Endometrium (tissue), 2 donors: ENCODE results near the gene SETBP1.

Source experiments
- FAIRE-seq: peaks from 2 replicates; lab custom pipeline; 2012; peaks lifted over from hg19 to GRCh38; lab: Jason Lieb, UNC
- donor health status: control.
- donor health status: control.

SETBP1 gene

GRCh38 chr18:44731530-44732237 lies 51.0 kb downstream of the SETBP1 start:
- peak; percentile 23 for FAIRE-seq

- FAIRE-seq: no peak
Measured at GRCh38 chr18:44732238-44732563, 51.5 kb downstream of the SETBP1 start.

- FAIRE-seq: no peak
Measured at GRCh38 chr18:44732599-44732998, 51.9 kb downstream of the SETBP1 start.

GRCh38 chr18:44733069-44733753 lies 52.5 kb downstream of the SETBP1 start:
- FAIRE-seq: no peak

- no peak for FAIRE-seq
Measured at GRCh38 chr18:44733754-44734465, 53.2 kb downstream of the SETBP1 start.

GRCh38 chr18:44735096-44735495 lies 54.4 kb downstream of the SETBP1 start:
- FAIRE-seq: no peak

GRCh38 chr18:44736664-44737380 lies 56.1 kb downstream of the SETBP1 start:
- no peak for FAIRE-seq

- no peak for FAIRE-seq
Measured at GRCh38 chr18:44737623-44738022, 56.9 kb downstream of the SETBP1 start.

- FAIRE-seq: no peak
Measured at GRCh38 chr18:44740000-44740399, 59.3 kb downstream of the SETBP1 start.

GRCh38 chr18:44741085-44741484 lies 60.4 kb downstream of the SETBP1 start:
- FAIRE-seq: no peak

GRCh38 chr18:44741511-44741910 lies 60.8 kb downstream of the SETBP1 start:
- FAIRE-seq: no peak

- no peak for FAIRE-seq
Measured at GRCh38 chr18:44742126-44742525, 61.4 kb downstream of the SETBP1 start.

GRCh38 chr18:44742718-44743311 lies 62.1 kb downstream of the SETBP1 start:
- peak; percentile 86 for FAIRE-seq

GRCh38 chr18:44743631-44744030 lies 62.9 kb downstream of the SETBP1 start:
- no peak for FAIRE-seq

GRCh38 chr18:44744161-44745121 lies 63.8 kb downstream of the SETBP1 start:
- no peak for FAIRE-seq

GRCh38 chr18:44747157-44747556 lies 66.5 kb downstream of the SETBP1 start:
- FAIRE-seq: no peak

- no peak for FAIRE-seq
Measured at GRCh38 chr18:44748582-44748981, 67.9 kb downstream of the SETBP1 start.

GRCh38 chr18:44750774-44751173 lies 70.1 kb downstream of the SETBP1 start:
- FAIRE-seq: no peak

- no peak for FAIRE-seq
Measured at GRCh38 chr18:44754567-44754966, 73.9 kb downstream of the SETBP1 start.

- no peak for FAIRE-seq
Measured at GRCh38 chr18:44758861-44759631, 78.4 kb downstream of the SETBP1 start.
